Occipital lobe (tissue), 2 donors: ENCODE data around the gene TTLL7. TPM values are rescaled to one million over a fixed set of nuclear protein-coding genes. Genes with fewer than 3 reads are reported as not detected.

Experiments
- DNase-seq: peaks from one replicate; lab custom pipeline; 2025; lab: John Stamatoyannopoulos, UW
- total RNA-seq: library from RNA; depleted of rRNA; stranded (reverse); fragments of >200 nt; gene quantifications from one replicate; pipeline ENCODE4 v1.2.3, GENCODE V29; 2014

The TTLL7 gene
- 215 TPM for total RNA-seq

GRCh38 chr1:83998498-83999315, at the start of gene TTLL7:
Gene TTLL7, minus strand, starts transcription at chr1:83999132. Its CDS starts 46,921 bp downstream, at chr1:83952211.
- DNase-seq, result peak; percentile 86

GRCh38 chr1:84042461-84042860, 43.5 kb upstream of the TTLL7 start:
- DNase-seq, result no peak

GRCh38 chr1:84037758-84038611, 39.1 kb upstream of the TTLL7 start:
- no peak for DNase-seq

- no peak for DNase-seq
Observed at GRCh38 chr1:84031802-84032327, 32.9 kb upstream of the TTLL7 start.

- no peak for DNase-seq
Observed at GRCh38 chr1:84027368-84027767, 28.4 kb upstream of the TTLL7 start.

- no peak for DNase-seq
Observed at GRCh38 chr1:84025966-84026365, 27.0 kb upstream of the TTLL7 start.

- DNase-seq, result no peak
Observed at GRCh38 chr1:84021822-84022221, 22.9 kb upstream of the TTLL7 start.

GRCh38 chr1:84020151-84020550, 21.2 kb upstream of the TTLL7 start:
- DNase-seq, result no peak

GRCh38 chr1:84019217-84019616, 20.3 kb upstream of the TTLL7 start:
- no peak for DNase-seq

- no peak for DNase-seq
Observed at GRCh38 chr1:84013708-84014107, 14.8 kb upstream of the TTLL7 start.

GRCh38 chr1:84012018-84012417, 13.1 kb upstream of the TTLL7 start:
- DNase-seq, result no peak

GRCh38 chr1:84010136-84010535, 11.2 kb upstream of the TTLL7 start:
- DNase-seq, result no peak

- no peak for DNase-seq
Observed at GRCh38 chr1:84008631-84009030, 9.7 kb upstream of the TTLL7 start.

GRCh38 chr1:84006591-84006990, 7.7 kb upstream of the TTLL7 start:
- no peak for DNase-seq

- DNase-seq, result no peak
Observed at GRCh38 chr1:84001501-84001900, 2.6 kb upstream of the TTLL7 start.

GRCh38 chr1:84000954-84001495, 2.1 kb upstream of the TTLL7 start:
- DNase-seq, result no peak

- no peak for DNase-seq
Observed at GRCh38 chr1:84000196-84000885, 1.4 kb upstream of the TTLL7 start.

- DNase-seq, result no peak
Observed at GRCh38 chr1:83999316-83999819, 436 bp upstream of the TTLL7 start.

- DNase-seq, result no peak
Observed at GRCh38 chr1:83998205-83998497, 781 bp downstream of the TTLL7 start.

- no peak for DNase-seq
Observed at GRCh38 chr1:83997631-83998030, 1.3 kb downstream of the TTLL7 start.

- no peak for DNase-seq
Observed at GRCh38 chr1:83996621-83997020, 2.3 kb downstream of the TTLL7 start.
